HG02840 (cell line): ENCODE measurements around the gene KCNAB1.

ENCODE experiments used
- ATAC-seq: cut with Tn5 transposase; IDR thresholded peaks from one replicate; pipeline ENCODE4 v1.9.1; 2021; ENCODE audit warnings: mild to moderate bottlenecking, moderate library complexity, moderate number of reproducible peaks; ENCODE audit not compliant: unreplicated experiment, low FRiP score

KCNAB1 gene

GRCh38 chr3:156509189-156510174, 389.1 kb downstream of the KCNAB1 start:
- no peak for ATAC-seq

- no peak for ATAC-seq
These were observed 391.8 kb downstream of the KCNAB1 start for GRCh38 chr3:156511987-156512677.

GRCh38 chr3:156513619-156514018, 393.2 kb downstream of the KCNAB1 start:
- no peak for ATAC-seq

GRCh38 chr3:156516284-156516683, 395.9 kb downstream of the KCNAB1 start:
- no peak for ATAC-seq

- ATAC-seq = no peak
These were observed 396.6 kb downstream of the KCNAB1 start for GRCh38 chr3:156516961-156517360.

GRCh38 chr3:156518726-156519125, 398.3 kb downstream of the KCNAB1 start:
- ATAC-seq = no peak

GRCh38 chr3:156519758-156520162, 399.4 kb downstream of the KCNAB1 start:
- ATAC-seq = peak; percentile 76

GRCh38 chr3:156522673-156523072, 402.3 kb downstream of the KCNAB1 start:
- ATAC-seq = no peak

- ATAC-seq = no peak
These were observed 405.4 kb downstream of the KCNAB1 start for GRCh38 chr3:156525808-156526207.

- no peak for ATAC-seq
These were observed 406.7 kb downstream of the KCNAB1 start for GRCh38 chr3:156527060-156527459.

- ATAC-seq = no peak
These were observed 410.6 kb downstream of the KCNAB1 start for GRCh38 chr3:156530980-156531379.

- no peak for ATAC-seq
These were observed 412.4 kb downstream of the KCNAB1 start for GRCh38 chr3:156532730-156533129.

- no peak for ATAC-seq
These were observed 412.8 kb downstream of the KCNAB1 start for GRCh38 chr3:156533205-156533604.

- no peak for ATAC-seq
These were observed 414.8 kb downstream of the KCNAB1 start for GRCh38 chr3:156535162-156535627.

GRCh38 chr3:156535798-156536197, 415.4 kb downstream of the KCNAB1 start:
- no peak for ATAC-seq

GRCh38 chr3:156536524-156537316, 416.3 kb downstream of the KCNAB1 start:
- ATAC-seq = no peak

- no peak for ATAC-seq
These were observed 418.7 kb downstream of the KCNAB1 start for GRCh38 chr3:156539051-156539450.

GRCh38 chr3:156539802-156540201, 419.4 kb downstream of the KCNAB1 start:
- ATAC-seq = no peak

GRCh38 chr3:156542101-156543042, 422.0 kb downstream of the KCNAB1 start:
- no peak for ATAC-seq
